Measurements from ENCODE around the gene SLC37A1.

Gene SLC37A1

DNA sequence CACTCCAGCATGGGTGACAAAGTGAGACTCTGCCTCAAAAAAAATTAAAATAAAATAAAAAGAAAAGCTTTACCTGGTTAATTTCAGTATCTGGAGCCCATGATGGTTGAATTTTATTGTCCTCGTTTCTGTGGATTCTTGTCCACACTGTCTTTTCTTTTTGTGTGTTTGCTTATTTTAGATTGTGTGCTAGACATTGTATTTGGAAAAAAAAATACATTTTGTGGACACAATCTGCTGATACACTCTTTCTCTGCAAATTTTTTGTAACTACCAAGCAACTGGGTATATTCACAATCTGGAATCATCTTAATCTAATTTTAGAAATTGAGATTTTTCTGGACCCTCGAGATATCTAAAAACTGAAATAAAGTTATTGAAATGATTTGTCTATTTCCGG, 98.2 kb downstream of the SLC37A1 start:
- peaks cover 6% of the 10 kb centered on the region for H3K27me3 ChIP-seq (ENCODE audit: insufficient read depth, low read length, poor library complexity)
- peaks cover 24% of the 10 kb centered on the region for H3K4me1 ChIP-seq (ENCODE audit: insufficient read depth, low read length)
- H3K4me2 ChIP-seq (ENCODE audit: insufficient read depth, low read length): no peak overlapping the region
- no peak overlapping the region for H3K9ac ChIP-seq (ENCODE audit: low read depth, low read length)
- H4K20me1 ChIP-seq (ENCODE audit: insufficient read depth, low read length): peaks cover 15% of the 10 kb centered on the region; the same call in 1 of the 2 replicates
- no peaks in the 10 kb centered on the region for H3K36me3 ChIP-seq (ENCODE audit: insufficient read depth, low read length)
- no peaks in the 10 kb centered on the region for H3K79me2 ChIP-seq (ENCODE audit: insufficient read depth, low read length)
- H3K4me3 ChIP-seq (ENCODE audit: low read depth in 1 of 2, low read length in 2 of 2): no peak overlapping the region
- H2AFZ ChIP-seq (ENCODE audit: low read depth, low read length): no peak overlapping the region
- no peak for TF ChIP-seq EZH2 (IDR thresholded peaks at IDR 0.05; ENCODE audit: borderline replicate concordance, low read depth, low read length, severe bottlenecking)
- TF ChIP-seq, protein P1, sequence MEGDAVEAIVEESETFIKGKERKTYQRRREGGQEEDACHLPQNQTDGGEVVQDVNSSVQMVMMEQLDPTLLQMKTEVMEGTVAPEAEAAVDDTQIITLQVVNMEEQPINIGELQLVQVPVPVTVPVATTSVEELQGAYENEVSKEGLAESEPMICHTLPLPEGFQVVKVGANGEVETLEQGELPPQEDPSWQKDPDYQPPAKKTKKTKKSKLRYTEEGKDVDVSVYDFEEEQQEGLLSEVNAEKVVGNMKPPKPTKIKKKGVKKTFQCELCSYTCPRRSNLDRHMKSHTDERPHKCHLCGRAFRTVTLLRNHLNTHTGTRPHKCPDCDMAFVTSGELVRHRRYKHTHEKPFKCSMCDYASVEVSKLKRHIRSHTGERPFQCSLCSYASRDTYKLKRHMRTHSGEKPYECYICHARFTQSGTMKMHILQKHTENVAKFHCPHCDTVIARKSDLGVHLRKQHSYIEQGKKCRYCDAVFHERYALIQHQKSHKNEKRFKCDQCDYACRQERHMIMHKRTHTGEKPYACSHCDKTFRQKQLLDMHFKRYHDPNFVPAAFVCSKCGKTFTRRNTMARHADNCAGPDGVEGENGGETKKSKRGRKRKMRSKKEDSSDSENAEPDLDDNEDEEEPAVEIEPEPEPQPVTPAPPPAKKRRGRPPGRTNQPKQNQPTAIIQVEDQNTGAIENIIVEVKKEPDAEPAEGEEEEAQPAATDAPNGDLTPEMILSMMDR (IDR thresholded peaks at IDR 0.05; ENCODE audit: borderline replicate concordance, extremely low read depth, low read length, poor library complexity, severe bottlenecking): no peak
- no peak overlapping the region for H3K27ac ChIP-seq (ENCODE audit: low read length)
- no peak for ATAC-seq (ENCODE audit: insufficient read depth, low read depth)
- no peak for DNase-seq
- H3K9me3 ChIP-seq (ENCODE audit: insufficient read depth, low read length, severe bottlenecking): peaks cover 2% of the 10 kb centered on the region

DNA sequence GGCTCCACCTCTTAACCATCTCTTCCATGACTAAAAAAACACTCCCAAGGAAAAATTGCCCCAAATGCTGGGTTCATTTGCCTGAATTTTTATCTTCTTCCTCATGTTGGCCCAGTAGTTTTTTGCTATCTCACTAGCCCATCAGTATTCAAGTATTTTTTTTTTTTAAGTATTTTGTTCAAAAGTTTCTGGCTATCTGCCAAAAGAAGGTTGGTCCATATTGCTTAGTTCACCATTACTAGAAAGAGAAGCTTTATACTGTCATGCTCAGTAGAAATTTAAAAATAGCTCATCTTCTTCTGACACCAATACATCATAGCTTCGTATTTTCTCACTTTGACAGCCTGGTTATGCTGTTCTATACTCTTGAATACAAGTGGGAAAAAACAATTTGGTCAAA, 98.7 kb downstream of the SLC37A1 start:
- no peaks in the 10 kb centered on the region for H3K36me3 ChIP-seq (ENCODE audit: insufficient read depth, low read length)
- no peaks in the 10 kb centered on the region for H3K79me2 ChIP-seq (ENCODE audit: insufficient read depth, low read length)
- no peak overlapping the region for H2AFZ ChIP-seq (ENCODE audit: low read depth, low read length)
- peaks cover 15% of the 10 kb centered on the region; the same call in 1 of the 2 replicates for H4K20me1 ChIP-seq (ENCODE audit: insufficient read depth, low read length)
- no peak for ATAC-seq (ENCODE audit: insufficient read depth, low read depth)
- H3K4me2 ChIP-seq (ENCODE audit: insufficient read depth, low read length): no peak overlapping the region
- H3K4me3 ChIP-seq (ENCODE audit: low read depth in 1 of 2, low read length in 2 of 2): no peak overlapping the region
- no peak overlapping the region for H3K9ac ChIP-seq (ENCODE audit: low read depth, low read length)
- DNase-seq: no peak
- peaks cover 10% of the 10 kb centered on the region for H3K27me3 ChIP-seq (ENCODE audit: insufficient read depth, low read length, poor library complexity)
- H3K27ac ChIP-seq (ENCODE audit: low read length): no peak overlapping the region
- no peak for TF ChIP-seq EZH2 (IDR thresholded peaks at IDR 0.05; ENCODE audit: borderline replicate concordance, low read depth, low read length, severe bottlenecking)
- TF ChIP-seq, protein P1 (IDR thresholded peaks at IDR 0.05; ENCODE audit: borderline replicate concordance, extremely low read depth, low read length, poor library complexity, severe bottlenecking): no peak
- H3K4me1 ChIP-seq (ENCODE audit: insufficient read depth, low read length): peaks cover 24% of the 10 kb centered on the region
- H3K9me3 ChIP-seq (ENCODE audit: insufficient read depth, low read length, severe bottlenecking): peaks cover 2% of the 10 kb centered on the region

DNA sequence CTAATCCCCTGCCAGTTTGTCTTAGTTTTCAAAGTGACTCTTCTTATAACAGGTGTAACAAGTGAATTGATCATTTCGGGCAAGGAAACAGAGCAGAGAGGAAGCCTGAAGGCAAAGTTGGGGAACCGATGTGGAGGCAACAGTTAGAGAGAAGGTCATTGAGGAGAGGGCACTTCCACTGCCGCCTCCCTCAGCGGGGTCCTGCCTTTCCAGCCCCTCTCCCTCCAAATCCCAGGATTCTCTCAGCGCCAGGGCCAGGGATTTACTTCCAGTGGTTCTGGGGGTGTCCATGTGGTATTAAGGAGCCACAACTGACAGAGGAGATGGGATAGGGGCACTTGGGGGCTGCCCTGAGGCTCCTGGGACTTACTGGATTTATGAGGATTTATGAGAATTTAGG, 100.1 kb downstream of the SLC37A1 start:
- no peaks in the 10 kb centered on the region for H3K36me3 ChIP-seq (ENCODE audit: insufficient read depth, low read length)
- H3K9ac ChIP-seq (ENCODE audit: low read depth, low read length): no peak overlapping the region
- H3K4me2 ChIP-seq (ENCODE audit: insufficient read depth, low read length): no peak overlapping the region
- H3K9me3 ChIP-seq (ENCODE audit: insufficient read depth, low read length, severe bottlenecking): peaks cover 2% of the 10 kb centered on the region
- no peak overlapping the region for H3K4me3 ChIP-seq (ENCODE audit: low read depth in 1 of 2, low read length in 2 of 2)
- peaks cover 24% of the 10 kb centered on the region for H3K4me1 ChIP-seq (ENCODE audit: insufficient read depth, low read length)
- no peak for TF ChIP-seq EZH2 (IDR thresholded peaks at IDR 0.05; ENCODE audit: borderline replicate concordance, low read depth, low read length, severe bottlenecking)
- TF ChIP-seq, protein P1 (IDR thresholded peaks at IDR 0.05; ENCODE audit: borderline replicate concordance, extremely low read depth, low read length, poor library complexity, severe bottlenecking): no peak
- no peak overlapping the region for H2AFZ ChIP-seq (ENCODE audit: low read depth, low read length)
- no peak overlapping the region for H3K27ac ChIP-seq (ENCODE audit: low read length)
- peaks cover 15% of the 10 kb centered on the region; the same call in 1 of the 2 replicates for H4K20me1 ChIP-seq (ENCODE audit: insufficient read depth, low read length)
- H3K79me2 ChIP-seq (ENCODE audit: insufficient read depth, low read length): no peaks in the 10 kb centered on the region
- DNase-seq (no peak), ATAC-seq (ENCODE audit: insufficient read depth, low read depth) (no peak)
- H3K27me3 ChIP-seq (ENCODE audit: insufficient read depth, low read length, poor library complexity): peaks cover 13% of the 10 kb centered on the region
